Astrocyte of the hippocampus (primary cell): ENCODE data around the gene ARHGEF7.
A peak's percentile ranks its signal among the peaks of the same experiment; 100 is the strongest.

ENCODE experiments used
- DNase-seq: peaks from one replicate; pipeline ENCODE4 v3.0.0; 2011; ENCODE audit warnings: low read depth, low spot score

The ARHGEF7 gene

GRCh38 chr13:111323549-111323948 is 208.4 kb downstream of the ARHGEF7 start:
- no peak for DNase-seq

DNA sequence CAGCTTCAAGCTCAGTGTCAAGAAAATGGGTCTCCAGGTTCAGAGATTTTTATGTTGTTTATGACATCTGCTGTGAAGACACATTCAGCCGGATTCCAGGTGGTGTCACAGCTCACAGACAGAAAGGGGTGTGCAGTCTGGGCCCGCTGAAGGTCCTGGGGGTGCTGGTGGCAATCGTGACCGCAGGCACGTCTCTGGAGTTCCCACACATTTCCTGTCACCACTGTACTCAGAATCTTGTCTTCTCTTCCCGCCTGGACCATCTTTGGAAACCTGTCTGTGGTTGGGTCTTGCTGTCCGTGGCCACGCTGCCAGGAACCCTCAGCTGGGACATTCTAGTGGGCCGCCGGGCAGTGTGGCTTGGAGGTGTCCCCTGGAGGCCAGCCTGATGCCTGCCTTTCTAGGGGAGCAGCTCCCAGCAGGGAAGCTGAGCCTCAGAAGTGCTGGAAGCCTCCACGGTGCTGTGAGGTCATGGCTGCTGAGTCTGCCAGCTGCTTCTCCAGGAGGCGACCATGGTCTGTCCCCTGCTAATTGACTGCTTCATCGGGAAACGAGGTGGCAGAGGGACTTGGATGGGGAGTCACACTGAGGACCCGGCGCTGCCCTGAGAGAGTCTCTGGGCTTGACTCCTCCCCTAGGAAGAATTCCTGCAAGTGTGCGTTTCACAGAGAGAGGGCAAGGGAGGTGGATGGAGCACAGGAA is 209.0 kb downstream of the ARHGEF7 start:
- DNase-seq: no peak

DNA sequence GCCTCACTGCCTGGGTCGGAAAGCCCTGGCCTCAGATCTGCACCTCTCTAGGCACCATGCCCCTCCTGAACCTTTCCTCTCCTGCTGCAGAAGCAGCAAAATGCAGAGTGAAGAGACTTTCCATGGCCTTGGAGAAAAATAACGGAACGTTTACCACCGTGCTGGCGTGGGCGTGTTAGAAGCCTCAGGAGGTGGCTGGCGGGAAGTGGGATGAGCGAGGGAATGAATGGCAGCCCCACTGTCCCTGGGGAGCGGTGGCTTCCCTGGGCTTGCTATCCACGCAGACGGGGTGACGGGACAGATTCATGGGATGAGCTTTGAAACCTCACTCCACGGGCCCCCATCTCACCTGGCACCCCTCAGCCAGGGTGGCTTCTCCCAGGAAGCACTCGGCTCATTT is 209.6 kb downstream of the ARHGEF7 start:
- DNase-seq: no peak

DNA sequence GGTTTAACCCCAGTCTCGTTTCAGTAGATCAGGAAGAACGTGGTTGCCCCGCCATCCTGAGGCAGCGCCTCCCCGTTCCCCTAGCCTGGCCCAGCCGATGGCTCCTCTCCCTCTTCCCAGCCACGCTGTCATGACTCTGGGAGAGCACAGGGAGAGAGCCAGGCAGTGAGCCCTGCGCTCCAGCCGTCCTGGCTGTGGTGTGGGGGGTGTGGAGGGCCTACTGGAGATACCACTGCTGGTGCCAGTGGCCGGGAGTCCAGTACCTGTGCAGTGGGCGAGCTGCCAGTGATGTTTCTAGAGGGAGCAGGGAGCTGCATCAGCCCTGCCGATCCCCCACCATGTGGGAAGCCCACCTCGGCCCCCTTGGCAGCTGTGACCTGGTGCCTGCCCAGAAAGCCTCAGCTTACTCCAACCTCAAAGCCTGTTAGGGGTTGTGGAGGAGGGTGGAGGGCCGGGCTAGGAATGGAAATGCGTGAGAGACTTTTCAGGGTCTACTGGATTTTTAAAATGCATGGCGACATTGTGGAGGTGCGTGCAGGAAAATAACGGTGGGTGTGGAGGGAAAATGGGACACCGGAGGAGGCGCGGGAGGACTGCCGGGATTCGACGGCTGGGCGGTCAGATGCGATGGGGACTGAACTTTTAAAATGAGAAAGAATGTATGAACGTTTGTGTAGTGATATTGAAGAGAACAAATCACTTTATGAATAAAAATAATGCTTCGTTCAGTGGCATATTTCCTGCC is 210.2 kb downstream of the ARHGEF7 start:
- DNase-seq: no peak

DNA sequence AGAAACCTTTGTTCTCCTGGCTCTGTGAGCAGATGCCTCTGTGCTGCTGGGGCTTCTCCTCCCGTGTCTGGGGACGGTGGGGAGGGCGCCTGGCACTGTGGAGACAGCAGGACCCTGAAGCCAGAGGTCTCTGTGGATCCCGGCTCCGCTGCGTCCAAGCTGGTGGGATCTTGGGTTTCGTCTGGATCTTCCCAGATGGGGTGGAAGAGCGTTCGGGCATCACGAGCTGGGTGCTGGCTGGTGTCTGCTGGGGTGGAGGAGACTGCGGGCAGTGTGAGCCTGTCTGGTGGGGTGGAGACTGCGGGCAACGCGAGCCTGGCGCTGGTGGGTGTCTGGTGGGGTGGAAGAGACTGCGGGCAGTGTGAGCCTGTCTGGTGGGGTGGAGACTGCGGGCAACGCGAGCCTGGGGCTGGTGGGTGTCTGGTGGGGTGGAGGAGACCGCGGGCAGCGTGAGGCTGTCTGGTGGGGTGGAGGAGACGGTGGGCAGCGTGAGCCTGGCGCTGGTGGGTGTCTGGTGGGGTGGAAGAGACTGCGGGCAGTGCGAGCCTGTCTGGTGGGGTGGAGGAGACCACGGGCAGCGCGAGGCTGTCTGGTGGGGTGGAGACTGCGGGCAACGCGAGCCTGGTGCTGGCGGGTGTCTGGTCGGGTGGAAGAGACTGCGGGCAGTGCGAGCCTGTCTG is 211.0 kb downstream of the ARHGEF7 start:
- no peak for DNase-seq

DNA sequence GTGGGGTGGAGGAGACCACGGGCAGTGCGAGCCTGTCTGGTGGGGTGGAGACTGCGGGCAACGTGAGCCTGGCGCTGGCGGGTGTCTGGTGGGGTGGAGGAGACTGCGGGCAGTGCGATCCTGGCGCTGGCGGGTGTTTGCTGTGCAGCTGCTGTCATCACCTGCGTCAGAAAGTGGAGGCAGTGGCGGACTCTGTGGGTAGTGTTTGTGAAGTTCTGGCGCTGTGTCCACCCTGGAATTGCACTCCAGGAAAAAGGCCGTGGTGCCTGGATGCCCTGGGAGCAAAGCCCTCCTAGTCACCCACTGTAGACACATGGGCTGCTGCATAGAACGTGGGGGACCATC is 211.5 kb downstream of the ARHGEF7 start:
- DNase-seq: no peak

DNA sequence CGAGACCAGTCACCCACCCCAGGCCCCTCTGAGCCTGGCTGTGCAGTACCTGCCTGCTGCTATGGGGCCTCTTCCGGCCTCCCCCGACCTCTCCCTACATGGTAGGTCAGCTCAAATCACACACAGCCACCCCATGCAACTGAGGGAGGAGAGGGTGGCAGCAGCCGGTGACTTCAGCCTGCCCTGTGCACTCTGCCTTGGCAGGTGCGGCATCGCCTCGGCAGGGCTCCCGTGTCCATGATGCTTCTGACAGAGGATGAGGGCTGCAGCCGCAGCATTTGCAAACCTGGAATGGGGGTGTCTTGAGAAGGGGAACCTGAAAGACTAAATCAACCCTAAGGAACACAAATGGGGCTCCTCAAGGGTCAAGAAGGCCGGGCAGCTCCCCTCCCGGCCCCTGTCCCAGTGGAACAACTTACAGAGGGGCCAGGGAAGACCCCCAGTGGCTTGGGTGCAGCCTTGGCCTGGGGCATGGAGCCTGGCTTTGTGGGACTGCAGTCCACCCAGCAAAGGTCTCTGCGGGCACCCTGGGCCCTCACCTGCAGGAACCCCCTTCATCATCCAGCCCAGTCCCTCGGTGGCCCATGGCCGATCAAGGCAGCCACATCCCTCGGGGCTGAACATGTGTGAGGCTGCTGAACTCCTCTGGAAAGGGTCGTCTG is 212.0 kb downstream of the ARHGEF7 start:
- DNase-seq: no peak

DNA sequence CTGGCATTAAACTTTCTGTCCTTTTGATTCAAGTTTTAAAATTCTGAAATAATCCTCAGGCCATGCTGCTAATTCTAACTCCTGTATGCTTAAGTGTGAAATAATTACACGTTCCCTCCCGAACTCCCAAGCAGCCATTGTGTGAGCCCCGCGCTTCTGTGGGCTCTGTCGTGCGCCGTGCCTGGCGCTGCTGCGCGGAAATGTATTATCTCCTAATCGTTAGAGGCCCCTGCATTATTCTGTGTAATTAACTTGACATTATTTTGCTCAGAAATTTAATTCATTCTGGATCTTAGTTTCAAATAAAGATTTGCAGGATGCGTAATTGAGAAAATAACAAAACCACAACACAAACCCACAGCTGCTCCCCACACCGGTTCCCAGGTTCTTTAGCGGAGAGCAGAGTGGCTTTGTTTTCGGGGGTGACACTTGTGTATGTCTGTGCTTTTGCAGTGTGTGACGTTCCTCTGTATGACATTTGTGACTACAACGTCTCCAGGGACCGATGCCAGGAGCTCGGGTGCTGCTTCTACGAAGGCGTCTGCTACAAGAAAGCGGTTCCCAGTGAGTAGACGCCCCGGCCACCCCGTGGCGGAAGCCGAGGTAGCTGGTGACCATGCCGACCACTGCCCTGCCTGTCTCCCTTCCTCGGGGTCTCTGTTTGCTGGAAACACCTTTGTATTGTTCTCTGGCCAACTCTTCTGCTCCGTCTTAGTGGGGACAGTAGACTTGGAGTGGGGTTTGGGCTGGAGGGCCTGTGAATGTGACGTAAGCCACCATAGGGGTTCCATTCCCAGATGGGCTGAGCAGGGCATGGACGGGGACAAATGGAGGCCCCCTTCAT is 212.8 kb downstream of the ARHGEF7 start:
- no peak for DNase-seq

GRCh38 chr13:111328574-111329410 is 213.7 kb downstream of the ARHGEF7 start:
- no peak for DNase-seq

DNA sequence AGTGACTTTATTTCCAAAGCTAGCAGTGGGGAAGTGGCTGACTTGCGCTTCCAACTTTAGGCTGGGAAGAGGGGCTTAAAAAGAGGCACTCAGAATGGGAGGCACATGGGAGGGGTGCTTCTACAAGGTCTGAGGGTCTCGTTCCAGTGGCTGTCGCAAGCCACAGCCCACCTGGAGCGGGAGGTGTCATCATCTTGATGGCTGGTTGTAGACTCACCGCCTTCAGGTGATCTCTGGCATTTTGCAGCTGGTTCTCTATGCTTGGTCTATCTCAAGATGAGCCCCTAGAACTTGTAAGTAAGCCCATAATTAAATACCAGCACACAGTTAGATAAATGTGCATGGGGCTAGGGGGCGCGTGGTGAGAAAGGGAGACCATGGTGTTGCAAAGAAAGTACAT is 214.5 kb downstream of the ARHGEF7 start:
- DNase-seq: no peak

DNA sequence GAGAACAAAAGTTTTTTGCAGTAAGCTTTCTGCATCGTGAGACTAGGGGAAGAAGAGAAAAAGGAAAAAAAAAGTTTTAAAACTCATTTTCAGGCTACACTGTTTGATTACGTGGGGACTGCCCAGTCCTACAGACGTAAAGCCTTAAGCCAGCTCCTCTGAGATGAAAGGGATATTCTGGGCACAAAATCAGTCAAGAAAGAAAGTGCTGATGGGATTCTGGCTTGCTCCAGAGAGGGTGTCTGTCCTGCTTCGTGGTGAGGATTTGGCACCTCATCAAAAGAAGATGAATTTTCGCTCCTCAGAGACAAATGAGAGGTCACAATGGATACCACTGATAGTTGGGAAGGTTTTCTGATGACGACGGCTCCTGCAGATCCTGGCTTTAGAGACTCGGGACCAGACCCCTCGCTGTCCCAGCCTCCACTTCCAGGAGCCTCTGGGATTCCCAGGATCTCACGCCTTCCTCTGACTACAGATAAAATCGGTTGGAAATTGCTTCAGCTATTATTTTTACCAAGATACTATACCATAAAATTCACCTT is 215.0 kb downstream of the ARHGEF7 start:
- DNase-seq: no peak

DNA sequence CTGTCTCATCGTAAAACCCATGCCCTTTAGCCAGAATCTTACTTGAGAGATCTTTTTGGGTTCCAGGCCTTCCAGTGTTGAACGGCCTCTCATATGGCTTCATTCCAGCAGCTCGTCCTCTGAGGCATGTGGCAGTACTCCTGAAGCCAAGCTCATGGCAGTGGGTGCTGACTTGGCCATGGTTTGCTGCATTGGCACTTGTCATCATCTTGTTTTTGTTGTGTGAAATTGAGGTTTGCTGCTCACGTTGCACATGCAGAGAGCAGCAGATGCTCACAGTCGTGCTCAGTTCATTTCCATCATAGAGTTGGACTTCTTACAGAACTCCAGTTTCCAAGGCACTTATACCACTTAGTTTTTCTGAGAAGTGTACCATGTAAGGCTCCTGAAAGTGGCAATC is 220.2 kb downstream of the ARHGEF7 start:
- no peak for DNase-seq

DNA sequence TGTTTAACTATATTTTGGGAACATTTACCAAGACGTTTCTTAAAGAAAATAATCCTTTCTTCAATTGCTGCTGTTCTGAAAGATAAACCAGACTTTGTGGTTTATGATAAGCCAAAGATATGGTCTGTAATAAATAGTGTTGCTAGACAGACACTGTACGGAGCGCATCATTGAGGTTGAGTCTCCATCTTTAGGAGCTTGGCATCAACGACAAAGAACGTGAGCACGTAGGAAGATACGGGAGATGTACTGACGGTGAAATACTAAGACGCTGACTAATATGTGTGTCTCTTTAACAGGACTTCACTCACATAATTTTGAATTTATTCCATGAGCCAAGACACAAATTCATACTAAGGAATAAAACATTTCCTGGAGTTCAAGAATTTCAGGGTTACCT is 221.6 kb downstream of the ARHGEF7 start:
- DNase-seq: no peak

DNA sequence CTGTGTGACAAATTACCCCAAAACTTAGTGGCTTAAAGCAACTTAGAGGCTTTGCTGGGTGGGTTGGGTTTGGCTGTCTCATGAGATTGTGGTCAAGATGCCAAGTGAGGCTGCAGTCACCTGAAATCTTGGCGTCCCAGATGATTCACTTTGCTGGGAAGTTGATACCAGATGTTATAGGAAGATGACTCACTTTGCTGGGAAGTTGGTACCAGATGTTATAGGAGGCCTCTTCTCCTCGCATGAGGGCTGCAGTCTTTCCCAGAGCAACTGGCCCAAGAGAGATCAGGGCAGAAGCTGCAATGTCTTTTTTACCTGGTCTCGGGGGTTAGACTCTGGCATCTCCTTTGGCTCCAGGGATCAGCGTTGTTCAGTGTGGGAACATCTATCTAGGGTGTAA is 222.1 kb downstream of the ARHGEF7 start:
- DNase-seq: peak; percentile 28

GRCh38 chr13:111337741-111338140 is 222.6 kb downstream of the ARHGEF7 start:
- no peak for DNase-seq

DNA sequence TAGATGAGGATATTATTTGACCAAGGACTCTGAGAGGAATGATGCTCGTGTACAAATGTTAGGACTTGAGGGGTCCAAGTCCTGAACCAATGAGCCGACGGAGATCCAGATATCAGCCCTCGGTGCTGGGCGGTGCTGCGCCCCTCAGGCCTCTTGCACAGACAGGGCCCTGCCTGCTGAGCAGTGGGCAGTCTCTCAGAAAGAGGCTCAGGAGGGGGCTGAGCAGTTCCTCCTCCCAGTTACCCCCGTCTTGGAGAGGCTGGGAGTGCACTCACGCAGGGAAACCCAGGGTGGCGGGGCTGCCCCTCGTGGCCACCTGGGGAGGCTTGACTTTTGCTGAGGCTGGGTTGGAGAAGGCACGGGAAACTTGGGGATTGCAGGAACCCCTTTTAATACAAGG is 223.7 kb downstream of the ARHGEF7 start:
- no peak for DNase-seq

DNA sequence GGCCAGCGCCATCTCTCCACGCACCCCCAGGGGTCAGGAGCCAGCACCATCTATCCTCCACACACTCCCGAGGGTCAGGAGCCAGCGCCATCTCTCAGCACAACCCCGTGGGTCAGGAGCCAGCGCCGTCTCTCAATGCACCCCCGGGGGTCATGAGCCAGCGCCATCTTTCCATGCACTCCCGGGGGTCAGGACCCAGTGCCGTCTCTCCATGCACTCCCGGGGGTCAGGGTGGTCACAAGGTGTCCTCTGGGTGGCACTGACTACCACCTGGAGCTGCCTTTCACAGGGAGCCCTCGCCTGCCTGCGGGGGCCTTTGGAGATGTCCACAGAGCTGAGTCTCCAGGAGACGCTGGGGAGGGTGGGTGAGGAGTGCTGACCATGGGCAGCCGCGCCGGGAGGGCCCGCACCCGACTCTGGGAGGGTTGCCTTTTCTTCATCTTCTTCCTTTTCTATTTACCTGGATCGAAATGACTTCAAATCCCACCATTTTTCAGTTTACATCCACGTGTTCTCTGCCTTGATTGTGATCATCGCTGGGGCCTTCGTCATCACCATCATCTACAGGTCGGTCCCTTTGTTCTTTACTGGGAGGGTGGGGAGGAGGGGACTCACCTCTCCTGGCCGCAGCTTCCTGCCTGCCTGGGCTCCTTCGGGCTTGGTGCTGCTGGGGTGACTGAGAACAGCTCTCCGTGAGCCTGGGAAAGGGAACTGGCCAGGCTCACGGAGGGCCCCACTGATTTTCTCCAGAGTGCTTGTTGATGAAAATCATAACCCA is 224.4 kb downstream of the ARHGEF7 start:
- DNase-seq: no peak

- DNase-seq: no peak
Measured at GRCh38 chr13:111341886-111342285, 226.8 kb downstream of the ARHGEF7 start.

- no peak for DNase-seq
Measured at GRCh38 chr13:111342721-111343120, 227.6 kb downstream of the ARHGEF7 start.
